Liver (tissue), 3 donors: ENCODE measurements around the gene GAB2.

ENCODE experiments used
- GABPA ChIP-seq, 2 donors: IDR thresholded peaks in 1 of 2; conservative IDR thresholded peaks in 1 of 2; 2 replicates each; pipeline ENCODE4 v1.6.1; 2016; ENCODE audit warnings: antibody characterized with exemption in 2 of 2, mild to moderate bottlenecking in 1 of 2, moderate library complexity in 1 of 2
- JUND ChIP-seq, 2 donors: IDR thresholded peaks; 2 replicates each; pipeline ENCODE4 v1.6.1; 2016; ENCODE audit warnings: antibody characterized with exemption in 2 of 2
- RAD21 ChIP-seq, 2 donors: IDR thresholded peaks; 2 replicates each; pipeline ENCODE4 v1.6.1; 2016; ENCODE audit warnings: antibody characterized with exemption in 2 of 2, mild to moderate bottlenecking in 2 of 2
- RXRA ChIP-seq, 2 donors: IDR thresholded peaks; 2 replicates each; pipeline ENCODE4 v1.6.1; 2017 to 2018; ENCODE audit warnings: antibody characterized with exemption in 2 of 2, mild to moderate bottlenecking in 1 of 2
- SP1 ChIP-seq: IDR thresholded peaks from 2 replicates; pipeline ENCODE4 v1.6.1; 2018; ENCODE audit warnings: antibody characterized with exemption, mild to moderate bottlenecking
- TAF1 ChIP-seq: conservative IDR thresholded peaks from 2 replicates; pipeline ENCODE4 v1.6.1; 2016; ENCODE audit warnings: antibody characterized with exemption, mild to moderate bottlenecking
- TF ChIP-seq, protein P1 (sequence below): fragments of 150-350 bp; IDR thresholded peaks from 2 replicates; pipeline ENCODE4 v1.5.1; 2017; ENCODE audit warnings: improper control_type of control experiment, low read depth, low read length; ENCODE audit not compliant: missing input control
- TF ChIP-seq, protein P2 (sequence below): IDR thresholded peaks from 2 replicates; pipeline ENCODE4 v1.6.1; 2016; ENCODE audit warnings: antibody characterized with exemption, mild to moderate bottlenecking
- TF ChIP-seq, protein P3 (sequence below): IDR thresholded peaks from 2 replicates; pipeline ENCODE4 v1.6.1; 2016; ENCODE audit warnings: antibody characterized with exemption
- TF ChIP-seq, protein P4 (sequence below): IDR thresholded peaks from 2 replicates; pipeline ENCODE4 v1.6.1; 2016; ENCODE audit warnings: antibody characterized with exemption
- donor health status: healthy.
- donor health status: healthy.

DNA sequence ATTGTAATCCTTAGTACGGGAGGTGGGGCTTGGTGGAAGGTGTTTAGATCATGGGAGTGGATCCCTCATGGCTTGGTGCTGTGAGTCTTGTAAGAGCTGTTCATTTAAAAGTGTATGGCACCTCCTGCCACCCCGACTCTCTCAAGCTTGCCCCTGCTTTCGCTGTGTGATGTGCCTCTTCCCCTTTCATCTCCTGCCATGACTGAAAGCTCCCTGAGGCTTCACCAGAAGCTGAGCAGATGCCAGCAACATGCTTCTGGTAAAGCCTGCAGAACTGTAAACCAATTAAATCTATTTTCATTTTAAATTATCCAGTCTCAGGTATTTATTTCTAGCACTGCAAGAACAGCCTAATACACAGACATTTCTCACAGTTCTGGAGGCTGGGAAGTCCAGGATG is 40.8 kb downstream of the GAB2 start:
- TF ChIP-seq GABPA (IDR thresholded peaks at IDR 0.05 in 1 of 2, conservative IDR thresholded peaks at IDR 0.05 in 1 of 2), result no peak
- TF ChIP-seq, protein P1, sequence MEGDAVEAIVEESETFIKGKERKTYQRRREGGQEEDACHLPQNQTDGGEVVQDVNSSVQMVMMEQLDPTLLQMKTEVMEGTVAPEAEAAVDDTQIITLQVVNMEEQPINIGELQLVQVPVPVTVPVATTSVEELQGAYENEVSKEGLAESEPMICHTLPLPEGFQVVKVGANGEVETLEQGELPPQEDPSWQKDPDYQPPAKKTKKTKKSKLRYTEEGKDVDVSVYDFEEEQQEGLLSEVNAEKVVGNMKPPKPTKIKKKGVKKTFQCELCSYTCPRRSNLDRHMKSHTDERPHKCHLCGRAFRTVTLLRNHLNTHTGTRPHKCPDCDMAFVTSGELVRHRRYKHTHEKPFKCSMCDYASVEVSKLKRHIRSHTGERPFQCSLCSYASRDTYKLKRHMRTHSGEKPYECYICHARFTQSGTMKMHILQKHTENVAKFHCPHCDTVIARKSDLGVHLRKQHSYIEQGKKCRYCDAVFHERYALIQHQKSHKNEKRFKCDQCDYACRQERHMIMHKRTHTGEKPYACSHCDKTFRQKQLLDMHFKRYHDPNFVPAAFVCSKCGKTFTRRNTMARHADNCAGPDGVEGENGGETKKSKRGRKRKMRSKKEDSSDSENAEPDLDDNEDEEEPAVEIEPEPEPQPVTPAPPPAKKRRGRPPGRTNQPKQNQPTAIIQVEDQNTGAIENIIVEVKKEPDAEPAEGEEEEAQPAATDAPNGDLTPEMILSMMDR, result no peak
- no peak for TF ChIP-seq TAF1
- no peak for TF ChIP-seq RXRA (IDR thresholded peaks at IDR 0.05)
- TF ChIP-seq, protein P2, sequence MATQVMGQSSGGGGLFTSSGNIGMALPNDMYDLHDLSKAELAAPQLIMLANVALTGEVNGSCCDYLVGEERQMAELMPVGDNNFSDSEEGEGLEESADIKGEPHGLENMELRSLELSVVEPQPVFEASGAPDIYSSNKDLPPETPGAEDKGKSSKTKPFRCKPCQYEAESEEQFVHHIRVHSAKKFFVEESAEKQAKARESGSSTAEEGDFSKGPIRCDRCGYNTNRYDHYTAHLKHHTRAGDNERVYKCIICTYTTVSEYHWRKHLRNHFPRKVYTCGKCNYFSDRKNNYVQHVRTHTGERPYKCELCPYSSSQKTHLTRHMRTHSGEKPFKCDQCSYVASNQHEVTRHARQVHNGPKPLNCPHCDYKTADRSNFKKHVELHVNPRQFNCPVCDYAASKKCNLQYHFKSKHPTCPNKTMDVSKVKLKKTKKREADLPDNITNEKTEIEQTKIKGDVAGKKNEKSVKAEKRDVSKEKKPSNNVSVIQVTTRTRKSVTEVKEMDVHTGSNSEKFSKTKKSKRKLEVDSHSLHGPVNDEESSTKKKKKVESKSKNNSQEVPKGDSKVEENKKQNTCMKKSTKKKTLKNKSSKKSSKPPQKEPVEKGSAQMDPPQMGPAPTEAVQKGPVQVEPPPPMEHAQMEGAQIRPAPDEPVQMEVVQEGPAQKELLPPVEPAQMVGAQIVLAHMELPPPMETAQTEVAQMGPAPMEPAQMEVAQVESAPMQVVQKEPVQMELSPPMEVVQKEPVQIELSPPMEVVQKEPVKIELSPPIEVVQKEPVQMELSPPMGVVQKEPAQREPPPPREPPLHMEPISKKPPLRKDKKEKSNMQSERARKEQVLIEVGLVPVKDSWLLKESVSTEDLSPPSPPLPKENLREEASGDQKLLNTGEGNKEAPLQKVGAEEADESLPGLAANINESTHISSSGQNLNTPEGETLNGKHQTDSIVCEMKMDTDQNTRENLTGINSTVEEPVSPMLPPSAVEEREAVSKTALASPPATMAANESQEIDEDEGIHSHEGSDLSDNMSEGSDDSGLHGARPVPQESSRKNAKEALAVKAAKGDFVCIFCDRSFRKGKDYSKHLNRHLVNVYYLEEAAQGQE, result no peak
- TF ChIP-seq RAD21 (IDR thresholded peaks at IDR 0.05), result no peak
- TF ChIP-seq, protein P3, sequence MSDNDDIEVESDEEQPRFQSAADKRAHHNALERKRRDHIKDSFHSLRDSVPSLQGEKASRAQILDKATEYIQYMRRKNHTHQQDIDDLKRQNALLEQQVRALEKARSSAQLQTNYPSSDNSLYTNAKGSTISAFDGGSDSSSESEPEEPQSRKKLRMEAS, result no peak
- TF ChIP-seq, protein P4, sequence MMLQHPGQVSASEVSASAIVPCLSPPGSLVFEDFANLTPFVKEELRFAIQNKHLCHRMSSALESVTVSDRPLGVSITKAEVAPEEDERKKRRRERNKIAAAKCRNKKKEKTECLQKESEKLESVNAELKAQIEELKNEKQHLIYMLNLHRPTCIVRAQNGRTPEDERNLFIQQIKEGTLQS, result no peak
- no peak for TF ChIP-seq JUND (IDR thresholded peaks at IDR 0.05)
- no peak for TF ChIP-seq SP1
